HEK293T (cell line): ENCODE data around the gene MPPE1.

ENCODE experiments used
- BHLHE40 ChIP-seq: fragments of 450-650 bp; IDR thresholded peaks from 2 replicates; pipeline ENCODE4 v1.6.1; 2016; ENCODE audit warnings: mild to moderate bottlenecking, moderate library complexity, borderline replicate concordance
- ELF4 ChIP-seq: fragments of 450-650 bp; IDR thresholded peaks from 2 replicates; pipeline ENCODE4 v1.6.1; 2017; ENCODE audit warnings: antibody characterized with exemption
- FOXK2 ChIP-seq: fragments of 450-650 bp; IDR thresholded peaks from 2 replicates; pipeline ENCODE4 v1.6.1; 2016; ENCODE audit warnings: mild to moderate bottlenecking
- FOXM1 ChIP-seq: fragments of 450-650 bp; IDR thresholded peaks from 2 replicates; pipeline ENCODE4 v1.6.1; 2017; ENCODE audit warnings: mild to moderate bottlenecking, borderline replicate concordance
- NFRKB ChIP-seq: fragments of 450-650 bp; IDR thresholded peaks from 2 replicates; pipeline ENCODE4 v1.6.1; 2016; ENCODE audit warnings: mild to moderate bottlenecking, moderate library complexity
- SP1 ChIP-seq: fragments of 450-650 bp; IDR thresholded peaks from 2 replicates; pipeline ENCODE4 v1.6.1; 2017
- SUZ12 ChIP-seq: fragments of 450-650 bp; IDR thresholded peaks from 2 replicates; pipeline ENCODE4 v1.6.1; 2016; ENCODE audit warnings: mild to moderate bottlenecking
- ZNF384 ChIP-seq: fragments of 450-650 bp; IDR thresholded peaks from 2 replicates; pipeline ENCODE4 v1.6.1; 2016

- TF ChIP-seq ZNF384 (no peak), SP1 (no peak), BHLHE40 (no peak), ELF4 (no peak), FOXM1 (no peak), FOXK2 (no peak), SUZ12 (no peak), NFRKB (no peak)
Measured at GRCh38 chr18:11844436-11844835, 63.7 kb downstream of the MPPE1 start.
